H1 (cell line): ENCODE results near the gene FSTL4. TPM values are rescaled to one million over a fixed set of nuclear protein-coding genes. Genes with fewer than 3 reads are reported as not detected.

Experiments
- CTCF ChIA-PET: fragments of 300-600 bp; sonication (Branson Sonifier 250); formaldehyde crosslinking; loops from one replicate; lab custom pipeline; 2021; ENCODE audit not compliant: partially characterized antibody; lab: Charles Lee
- POLR2A ChIA-PET: fragments of 300-600 bp; sonication (Branson Sonifier 250); formaldehyde crosslinking; loops from one replicate; lab custom pipeline; 2021; ENCODE audit warnings: inconsistent platforms; ENCODE audit not compliant: partially characterized antibody; lab: Charles Lee
- DNase-seq, 2 experiments: peaks; one replicate each; pipeline versions ENCODE4 v3.0.0 to v3.0.0-alpha.2; 2010 to 2022; ENCODE audit warnings: low spot score in 2 of 2, low read depth in 1 of 2, mixed read lengths in 1 of 2
- FAIRE-seq: peaks from 2 replicates; lab custom pipeline; 2011; peaks lifted over from hg19 to GRCh38; lab: Jason Lieb, UNC
- H2AFZ ChIP-seq: 2 replicates; pipeline ENCODE4 v1.8.1; 2012; ENCODE audit warnings: low read length, inconsistent platforms
- H2AK5ac ChIP-seq: 2 replicates; pipeline ENCODE4 v1.6.1; 2013; ENCODE audit warnings: low read depth, low read length
- H2BK120ac ChIP-seq: replicated peaks from 2 replicates; pipeline ENCODE3; 2013; ENCODE audit warnings: low read depth, low read length, inconsistent platforms
- H2BK12ac ChIP-seq: 2 replicates; pipeline ENCODE4 v1.6.1; 2013; ENCODE audit warnings: low read depth, low read length
- H2BK15ac ChIP-seq: 2 replicates; pipeline ENCODE4 v1.6.1; 2013; ENCODE audit warnings: low read length
- H2BK20ac ChIP-seq: 2 replicates; pipeline ENCODE4 v1.6.1; 2013; ENCODE audit warnings: low read length
- H2BK5ac ChIP-seq: 2 replicates; pipeline ENCODE4 v1.6.1; 2013; ENCODE audit warnings: low read depth, low read length
- H3K14ac ChIP-seq: 2 replicates; pipeline ENCODE4 v1.6.1; 2013; ENCODE audit warnings: inconsistent platforms; ENCODE audit not compliant: insufficient read length
- H3K18ac ChIP-seq: 2 replicates; pipeline ENCODE4 v1.6.1; 2013; ENCODE audit warnings: low read length; ENCODE audit errors: extremely low read depth
- H3K23ac ChIP-seq: 2 replicates; pipeline ENCODE4 v1.6.1; 2013; ENCODE audit warnings: inconsistent platforms; ENCODE audit not compliant: insufficient read length
- H3K23me2 ChIP-seq: 2 replicates; pipeline ENCODE4 v1.6.1; 2013; ENCODE audit warnings: low read depth, low read length
- H3K27ac ChIP-seq: 2 replicates; pipeline ENCODE4 v1.6.1; 2011; ENCODE audit warnings: low read depth, low read length, inconsistent platforms
- H3K27me3 ChIP-seq, 4 experiments: replicated peaks in 1 of 4; 1 replicate in 1 of 4; 2 replicates in 3 of 4; pipeline versions ENCODE4 v1.6.1 to v1.8.1; 2011 to 2013; ENCODE audit warnings: low read length in 3 of 4, mild to moderate bottlenecking in 3 of 4, inconsistent platforms in 2 of 4, mixed read lengths in 2 of 4, moderate library complexity in 1 of 4; ENCODE audit not compliant: control insufficient read depth in 3 of 4, insufficient read depth in 3 of 4; ENCODE audit errors: extremely low read depth in 1 of 4
- H3K36me3 ChIP-seq, 4 experiments: 2 replicates each; pipeline versions ENCODE4 v1.6.1 to v1.8.1; 2011 to 2013; ENCODE audit warnings: mild to moderate bottlenecking in 4 of 4, low read length in 3 of 4, moderate library complexity in 2 of 4, control low read depth in 1 of 4, inconsistent platforms in 1 of 4; ENCODE audit not compliant: insufficient read depth in 4 of 4, control insufficient read depth in 2 of 4
- H3K4ac ChIP-seq: replicated peaks from 2 replicates; pipeline ENCODE3; 2013; ENCODE audit warnings: low read length, low read depth, mixed read lengths, inconsistent platforms; ENCODE audit not compliant: insufficient read length
- H3K4me1 ChIP-seq, 4 experiments: replicated peaks in 1 of 4; 1 replicate in 1 of 4; 2 replicates in 3 of 4; pipeline versions ENCODE4 v1.6.1 to v1.8.1; 2011 to 2013; ENCODE audit warnings: low read length in 3 of 4, inconsistent platforms in 2 of 4, mixed read lengths in 1 of 4; ENCODE audit not compliant: insufficient read depth in 4 of 4, control insufficient read depth in 3 of 4
- H3K4me2 ChIP-seq, 2 experiments: 2 replicates each; pipeline versions ENCODE4 v1.6.1 to v1.8.1; 2011 to 2013; ENCODE audit warnings: low read depth in 2 of 2, low read length in 2 of 2, control low read depth in 1 of 2, inconsistent platforms in 1 of 2, mild to moderate bottlenecking in 1 of 2; ENCODE audit not compliant: insufficient read depth in 1 of 2
- H3K4me3 ChIP-seq, 4 experiments: fragments of 200-600, 300-600 bp in 1 of 4; sonication (generic), shearing (Covaris generic), sonication (Bioruptor Twin) in 1 of 4; 2 replicates each; pipeline versions ENCODE4 v1.5.1 to v1.8.1; 2011 to 2016; ENCODE audit warnings: low read length in 4 of 4, low read depth in 3 of 4, control low read depth in 2 of 4, inconsistent platforms in 2 of 4, mild to moderate bottlenecking in 2 of 4, mixed read lengths in 1 of 4, moderate library complexity in 1 of 4; ENCODE audit not compliant: insufficient read depth in 2 of 4; ENCODE audit errors: extremely low read depth in 1 of 4
- H3K56ac ChIP-seq: replicated peaks from 2 replicates; pipeline ENCODE3; 2013; ENCODE audit warnings: low read depth, mild to moderate bottlenecking, mixed read lengths, low read length, inconsistent platforms; ENCODE audit not compliant: insufficient read length
- H3K79me1 ChIP-seq: 2 replicates; pipeline ENCODE4 v1.6.1; 2013; ENCODE audit warnings: low read depth, low read length, control low read depth
- H3K79me2 ChIP-seq, 2 experiments: 2 replicates each; pipeline versions ENCODE4 v1.6.1 to v1.8.1; 2012 to 2013; ENCODE audit warnings: low read length in 2 of 2, mild to moderate bottlenecking in 2 of 2, inconsistent platforms in 1 of 2; ENCODE audit not compliant: insufficient read depth in 2 of 2, control insufficient read depth in 1 of 2
- H3K9ac ChIP-seq, 4 experiments: replicated peaks in 1 of 4; 1 replicate in 1 of 4; 2 replicates in 3 of 4; pipeline versions ENCODE4 v1.6.1 to v1.8.1; 2011 to 2013; ENCODE audit warnings: low read depth in 3 of 4, low read length in 3 of 4, control low read depth in 2 of 4, mild to moderate bottlenecking in 2 of 4, moderate library complexity in 2 of 4, inconsistent platforms in 1 of 4; ENCODE audit errors: extremely low read depth in 1 of 4
- H3K9me3 ChIP-seq, 2 experiments: 2 replicates each; pipeline versions ENCODE4 v1.6.1 to v1.8.1; 2012 to 2013; ENCODE audit warnings: mild to moderate bottlenecking in 2 of 2, moderate library complexity in 2 of 2, control low read depth in 1 of 2, inconsistent platforms in 1 of 2, low read depth in 1 of 2, low read length in 1 of 2, mixed read lengths in 1 of 2; ENCODE audit not compliant: insufficient read depth in 2 of 2
- H4K20me1 ChIP-seq, 2 experiments: replicated peaks in 1 of 2; 2 replicates each; pipeline versions ENCODE3 to v1.8.1; 2011 to 2013; ENCODE audit warnings: inconsistent platforms in 2 of 2, low read length in 2 of 2, mild to moderate bottlenecking in 1 of 2; ENCODE audit not compliant: insufficient read depth in 2 of 2, control insufficient read depth in 1 of 2
- H4K5ac ChIP-seq: 2 replicates; pipeline ENCODE4 v1.6.1; 2013; ENCODE audit warnings: low read length, low read depth, mixed read lengths, inconsistent platforms; ENCODE audit not compliant: insufficient read length
- H4K8ac ChIP-seq: 2 replicates; pipeline ENCODE4 v1.8.0; 2013; ENCODE audit warnings: mild to moderate bottlenecking, moderate library complexity, low read length, inconsistent platforms; ENCODE audit not compliant: insufficient read depth; ENCODE audit errors: extremely low read depth
- H4K91ac ChIP-seq: replicated peaks from 2 replicates; pipeline ENCODE3; 2013; ENCODE audit warnings: low read length, mixed read lengths, inconsistent platforms; ENCODE audit not compliant: insufficient read length
- BACH1 ChIP-seq: IDR thresholded peaks from 2 replicates; pipeline ENCODE4 v1.6.1; 2012; ENCODE audit warnings: low read length, improper control_type of control experiment
- CHD1 ChIP-seq: IDR thresholded peaks from 2 replicates; pipeline ENCODE4 v1.6.1; 2012; ENCODE audit warnings: low read depth, low read length, improper control_type of control experiment
- POU5F1 ChIP-seq: IDR thresholded peaks from 2 replicates; pipeline ENCODE4 v1.6.1; 2011; ENCODE audit warnings: low read depth, mild to moderate bottlenecking, low read length, moderate library complexity
- RBBP5 ChIP-seq: IDR thresholded peaks from 2 replicates; pipeline ENCODE4 v1.7.1; 2012; ENCODE audit warnings: low read depth, mild to moderate bottlenecking, inconsistent platforms, low read length, moderate library complexity, borderline replicate concordance
- SIRT6 ChIP-seq: IDR thresholded peaks from one replicate; pipeline ENCODE4 v1.7.1; 2012; ENCODE audit warnings: low read length, inconsistent platforms
- TCF12 ChIP-seq: IDR thresholded peaks from 2 replicates; pipeline ENCODE4 v1.6.1; 2011; ENCODE audit warnings: low read depth, mild to moderate bottlenecking, low read length
- WGBS, 2 experiments: shearing (Covaris generic) in 1 of 2; methylation state at CpG; one replicate each; pipeline versions ENCODE4 v1.1.6 to v1.1.7; 2013 to 2015; ENCODE audit warnings: low lambda C conversion rate in 2 of 2, mixed read lengths in 2 of 2, inconsistent platforms in 1 of 2, low coverage in 1 of 2, missing lambda C conversion rate in 1 of 2; ENCODE audit not compliant: insufficient replicate concordance in 2 of 2, insufficient coverage in 1 of 2, insufficient read length in 1 of 2; ENCODE audit errors: extremely low coverage in 1 of 2, missing lambda C conversion rate in 1 of 2; 5-methylcytosine and 5-hydroxymethylcytosine counted together
- polyA plus RNA-seq, 7 experiments: library from polyadenylated mRNA; depleted of rRNA in 3 of 7; stranded (reverse) in 5 of 7; unstranded in 2 of 7; fragments of >200 nt in 5 of 7; fragments of 200-250 nt in 2 of 7; gene quantifications; 1 replicate in 5 of 7; 2 replicates in 1 of 7; 4 replicates in 1 of 7; pipeline versions ENCODE4 v1.2.1 to v1.2.3, GENCODE V29; 2011 to 2013; ENCODE audit warnings: missing spikeins in 2 of 7, mixed read lengths in 2 of 7
- total RNA-seq: library from RNA; stranded (reverse); fragmentation: NEBNext Ultra II Directional; extraction: Animal tissue kit (Norgen Biotek cat#: 25700); gene quantifications from 2 replicates; pipeline ENCODE4 v1.2.1, GENCODE V29; 2021

Gene FSTL4
- total and polyA plus RNA-seq, 2 of the 8 experiments (the other 6 are each of a cell fraction or from before 2014, with no cell fraction given), result 3.1 to 4.1 TPM

DNA sequence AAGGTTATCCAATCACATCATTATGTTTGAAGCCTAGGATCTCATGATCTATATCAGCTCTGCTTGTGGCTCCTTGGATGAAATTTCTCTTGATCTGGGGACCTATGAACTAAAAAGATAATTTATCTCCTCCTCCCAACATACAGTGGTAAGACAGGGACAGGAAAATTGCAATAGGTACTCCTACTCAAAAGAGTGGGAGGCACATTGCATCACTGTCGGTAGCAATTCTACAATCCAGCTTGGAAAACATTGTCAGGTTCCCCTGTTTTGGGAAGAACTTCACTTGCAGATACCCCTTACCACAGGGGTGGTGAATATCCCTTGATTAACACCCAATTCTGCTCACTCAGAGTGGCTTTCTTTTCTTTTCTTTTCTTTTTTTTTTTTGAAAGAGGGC lies 452.8 kb downstream of the FSTL4 start:
- Histone ChIP-seq H2BK12ac (no peak overlapping the region), H2BK5ac (no peak overlapping the region), H3K4me2 (no peak overlapping the region), H3K79me2 (no peaks in the 10 kb centered on the region), H3K4ac (no peak overlapping the region), H3K36me3 (no peaks in the 10 kb centered on the region; a peak in 1 of 8 replicates), H3K4me3 (no peak overlapping the region), H3K27ac (no peak overlapping the region), H3K56ac (no peak overlapping the region), H3K27me3 (no peaks in the 10 kb centered on the region), H4K8ac (no peak overlapping the region), H3K14ac (no peak overlapping the region), H3K9me3 (no peaks in the 10 kb centered on the region), H3K79me1 (no peaks in the 10 kb centered on the region), H2AFZ (no peak overlapping the region), H3K18ac (no peak overlapping the region), H3K9ac (no peak overlapping the region), H4K91ac (no peak overlapping the region), H2BK15ac (no peak overlapping the region), H2BK20ac (no peak overlapping the region), H2BK120ac (no peak overlapping the region), H3K4me1 (no peaks in the 10 kb centered on the region), H4K20me1 (no peaks in the 10 kb centered on the region), H3K23ac (no peak overlapping the region), H4K5ac (no peak overlapping the region), H2AK5ac (no peak overlapping the region), H3K23me2 (no peaks in the 10 kb centered on the region)
- WGBS, 2 experiments, result 85% methylated on average over 1 of the region's 1 CpG; no CpG with 5 or more reads in 1 of the 2 experiments
- CTCF ChIA-PET, result interaction anchor here (0.9 to 1.2 kb wide), 2 partner anchors 9 to 18 kb away, joined by 3 read pairs; no protein-coding TSS in a partner anchor
- POLR2A ChIA-PET, result no interaction called here
- FAIRE-seq (no peak), DNase-seq (no peak)
- TF ChIP-seq TCF12 (no peak), CHD1 (no peak), RBBP5 (no peak), POU5F1 (no peak), BACH1 (no peak), SIRT6 (no peak)
